ENCODE measurements around the gene ARID1B. TPM values are rescaled to one million over a fixed set of nuclear protein-coding genes. Genes with fewer than 3 reads are reported as not detected.
A peak's percentile ranks its signal among the peaks of the same experiment; 100 is the strongest.

The ARID1B gene
- total RNA-seq, 4 donors from 2014 or later, result 157 to 315 (median 206) TPM

GRCh38 chr6:156850353-156850752 lies 73.2 kb downstream of the ARID1B start:
- Histone ChIP-seq H3K27me3 (no peaks in the 10 kb centered on the region), H3K36me3 (no peaks in the 10 kb centered on the region), H3K4me1 (peaks cover 74 to 83% of the 10 kb centered on the region in 2 donors), H3K27ac (no peak overlapping the region), H3K4me3 (replicated peaks in 1 of 3) (no peak overlapping the region), H3K9me3 (no peaks in the 10 kb centered on the region)
- no peak for TF ChIP-seq CTCF (IDR thresholded peaks at IDR 0.05)
- TF ChIP-seq POLR2A (IDR thresholded peaks at IDR 0.05), result no peak
- DNase-seq, result no peak
- intact Hi-C loops (cut with DNase I), result no loop called here
- WGBS, 2 donors, result 91% methylated on average over 3 of the region's 3 CpGs

GRCh38 chr6:156851454-156851921 lies 74.3 kb downstream of the ARID1B start:
- TF ChIP-seq POLR2A (IDR thresholded peaks at IDR 0.05), result no peak
- TF ChIP-seq CTCF (IDR thresholded peaks at IDR 0.05), result no peak
- Histone ChIP-seq H3K9me3 (no peaks in the 10 kb centered on the region), H3K4me1 (peaks cover 66 to 71% of the 10 kb centered on the region in 2 donors), H3K27me3 (no peaks in the 10 kb centered on the region), H3K4me3 (replicated peaks in 1 of 3) (no peak overlapping the region), H3K27ac (peak overlapping the region in 1 of 3 donors; percentile 10), H3K36me3 (no peaks in the 10 kb centered on the region)
- no peak for DNase-seq
- intact Hi-C loops (cut with DNase I), result no loop called here
- 58 to 66% methylated on average over 3 of the region's 3 CpGs for WGBS, 2 donors

GRCh38 chr6:156852147-156852857 lies 75.1 kb downstream of the ARID1B start:
- no peak overlapping the region for H3K4me3 ChIP-seq (replicated peaks in 1 of 3)
- TF ChIP-seq POLR2A (IDR thresholded peaks at IDR 0.05) (no peak), CTCF (IDR thresholded peaks at IDR 0.05) (no peak)
- no peak for DNase-seq
- intact Hi-C loops (cut with DNase I), result no loop called here
- H3K36me3 ChIP-seq, result no peaks in the 10 kb centered on the region
- H3K9me3 ChIP-seq, result no peaks in the 10 kb centered on the region
- 85% methylated on average over 9 of the region's 9 CpGs for WGBS, 2 donors
- H3K27ac ChIP-seq, result no peak overlapping the region
- no peaks in the 10 kb centered on the region for H3K27me3 ChIP-seq
- H3K4me1 ChIP-seq, result peaks cover 64 to 68% of the 10 kb centered on the region in 2 donors

GRCh38 chr6:156852858-156853216 lies 75.7 kb downstream of the ARID1B start:
- no peak for TF ChIP-seq POLR2A (IDR thresholded peaks at IDR 0.05)
- TF ChIP-seq CTCF (IDR thresholded peaks at IDR 0.05), result no peak
- intact Hi-C loops (cut with DNase I), result no loop called here
- WGBS, 2 donors, result 80 to 90% methylated on average over 1 of the region's 1 CpG
- Histone ChIP-seq H3K27me3 (no peaks in the 10 kb centered on the region), H3K27ac (no peak overlapping the region), H3K9me3 (no peaks in the 10 kb centered on the region), H3K4me3 (replicated peaks in 1 of 3) (no peak overlapping the region), H3K4me1 (peaks cover 62 to 67% of the 10 kb centered on the region in 2 donors), H3K36me3 (no peaks in the 10 kb centered on the region)
- DNase-seq, result no peak

GRCh38 chr6:156853733-156854132 lies 76.6 kb downstream of the ARID1B start:
- H3K4me1 ChIP-seq, result peaks cover 53 to 62% of the 10 kb centered on the region in 2 donors
- TF ChIP-seq POLR2A (IDR thresholded peaks at IDR 0.05) (no peak), CTCF (IDR thresholded peaks at IDR 0.05) (no peak)
- no peak for DNase-seq
- H3K27me3 ChIP-seq, result no peaks in the 10 kb centered on the region
- no peak overlapping the region for H3K4me3 ChIP-seq (replicated peaks in 1 of 3)
- intact Hi-C loops (cut with DNase I), result no loop called here
- H3K36me3 ChIP-seq, result no peaks in the 10 kb centered on the region
- 84 to 89% methylated on average over 5 of the region's 5 CpGs for WGBS, 2 donors
- H3K9me3 ChIP-seq, result no peaks in the 10 kb centered on the region
- no peak overlapping the region for H3K27ac ChIP-seq
